Stimulated activated CD8-positive, alpha-beta memory T cell treated with anti-CD3 and anti-CD28 coated beads, Interleukin-2, amount 100 ng/mL, for 1 hour (primary cell): ENCODE measurements around the gene ZBTB12.
"Not testable (repeated sequence)": the region's sequence is repeated elsewhere in the genome, so short reads cannot be mapped to it uniquely, and the experiment has no call there.

Experiments
- DNase-seq, 2 donors: peaks; one replicate each; pipeline ENCODE4 v3.0.0-alpha.2; 2020; ENCODE audit warnings: low read depth in 2 of 2

The ZBTB12 gene

GRCh38 chr6:31876357-31876756, 25.5 kb downstream of the ZBTB12 start:
- DNase-seq, result no peak

DNA sequence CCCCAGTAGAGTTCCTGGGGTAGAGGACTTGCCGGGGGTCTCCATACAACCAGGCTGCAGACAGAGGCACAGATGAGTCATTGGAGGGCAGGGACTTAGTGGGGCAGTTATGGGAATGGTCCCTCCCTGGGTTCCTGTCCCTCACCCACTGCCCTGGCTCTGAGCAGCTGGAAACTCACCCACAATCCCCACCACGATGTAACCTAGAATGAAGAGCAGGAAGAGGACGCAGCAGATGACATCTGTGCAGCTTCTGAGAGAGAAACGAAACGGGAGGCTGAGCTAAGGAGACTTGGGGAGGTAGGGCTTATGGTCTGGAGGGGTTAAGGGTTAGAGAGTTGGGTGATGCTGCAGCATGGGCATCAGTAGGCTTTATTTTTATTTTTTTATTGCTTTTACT, 26.0 kb downstream of the ZBTB12 start:
- no peak for DNase-seq

DNA sequence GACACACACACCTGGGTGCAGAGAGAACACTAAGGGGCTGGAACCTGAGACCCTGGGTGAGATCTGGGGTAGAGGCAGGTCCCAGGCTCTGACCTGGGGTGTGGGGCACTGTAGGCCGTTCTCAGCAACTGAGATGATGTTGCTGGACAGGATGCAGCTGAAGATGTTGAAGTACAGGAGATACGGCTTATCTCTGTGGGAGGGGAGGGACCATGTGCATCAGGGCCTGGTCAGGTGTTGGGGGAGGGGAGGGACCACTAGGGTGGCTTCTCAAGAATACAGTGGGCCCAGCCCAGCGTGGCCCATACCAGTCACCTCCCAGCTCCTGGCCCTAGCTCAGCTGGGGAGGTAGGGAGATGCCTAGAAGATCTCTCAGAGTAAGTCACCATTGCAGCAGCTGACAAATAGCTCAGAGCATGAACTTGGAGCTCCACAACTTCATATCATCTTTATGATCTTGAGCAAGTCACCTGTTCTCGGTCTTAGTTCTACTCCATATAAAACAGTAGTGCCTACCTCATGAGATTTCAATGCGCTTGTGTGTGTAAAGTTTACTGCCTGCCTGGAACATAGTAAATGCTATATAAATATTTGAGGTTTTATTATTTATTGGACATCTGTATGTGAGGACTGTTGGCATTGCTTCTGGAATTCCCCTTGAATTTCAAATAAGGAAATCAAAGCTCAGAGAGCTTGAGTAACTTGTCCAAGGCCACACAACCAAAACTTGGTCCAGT, 26.9 kb downstream of the ZBTB12 start:
- DNase-seq, result no peak

- DNase-seq, result no peak
These were observed 27.7 kb downstream of the ZBTB12 start for GRCh38 chr6:31874084-31874670.

DNA sequence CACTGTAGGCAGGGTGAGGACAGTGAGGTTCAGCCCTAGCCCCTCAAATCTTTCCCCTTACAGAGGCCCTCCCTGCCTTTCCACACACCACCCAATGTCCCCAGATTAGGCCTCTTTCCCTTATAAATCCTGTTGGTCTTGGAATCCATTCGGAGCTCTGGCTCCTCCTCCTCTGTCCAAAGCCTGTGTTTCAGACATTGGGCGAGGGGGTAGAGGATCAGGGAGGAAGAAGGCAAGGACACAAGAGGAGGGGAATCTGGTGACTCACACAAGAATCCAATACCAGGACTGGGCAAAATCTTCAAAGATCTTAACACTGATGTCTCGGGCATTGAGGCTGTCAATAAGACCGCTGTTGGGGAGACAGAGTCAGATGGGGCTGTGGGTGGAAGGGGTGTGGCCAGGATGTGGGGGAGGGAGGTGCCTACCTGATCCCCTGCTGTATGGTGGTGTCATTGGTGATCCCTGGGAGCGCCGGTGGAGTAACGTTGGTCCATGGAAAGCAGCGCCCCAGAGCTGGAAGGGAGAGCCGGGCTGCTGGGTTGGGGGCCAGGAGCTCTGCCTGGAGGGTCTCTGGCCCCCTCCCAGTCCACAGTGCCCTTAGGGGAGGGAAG, 30.7 kb downstream of the ZBTB12 start:
- no peak for DNase-seq

DNA sequence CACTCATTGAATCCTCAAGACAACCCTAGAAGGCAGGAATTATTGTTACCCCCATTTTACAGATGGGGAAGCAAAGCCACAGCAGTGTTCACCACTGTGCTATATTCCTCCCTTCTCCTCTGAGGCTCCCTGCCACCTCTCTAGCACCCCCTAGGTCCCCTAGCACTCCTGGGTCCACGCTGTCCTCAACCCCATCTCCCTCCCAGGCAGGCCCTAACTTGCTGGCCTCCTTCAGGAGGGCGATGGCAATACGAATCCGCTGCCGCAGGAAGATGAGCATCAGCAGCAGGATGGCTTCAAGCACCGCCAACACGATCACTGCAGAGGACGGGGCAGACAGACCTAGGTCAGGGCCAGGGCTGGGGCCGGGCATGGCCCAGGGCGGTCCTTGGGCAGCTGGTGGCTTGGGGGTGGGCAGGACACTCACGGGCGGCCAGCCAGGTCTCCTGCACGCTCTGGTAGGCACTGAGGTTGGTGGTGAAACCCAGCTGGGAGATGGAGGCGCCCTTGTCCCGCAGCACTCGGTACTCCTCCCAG, 31.4 kb downstream of the ZBTB12 start:
- no peak for DNase-seq

DNA sequence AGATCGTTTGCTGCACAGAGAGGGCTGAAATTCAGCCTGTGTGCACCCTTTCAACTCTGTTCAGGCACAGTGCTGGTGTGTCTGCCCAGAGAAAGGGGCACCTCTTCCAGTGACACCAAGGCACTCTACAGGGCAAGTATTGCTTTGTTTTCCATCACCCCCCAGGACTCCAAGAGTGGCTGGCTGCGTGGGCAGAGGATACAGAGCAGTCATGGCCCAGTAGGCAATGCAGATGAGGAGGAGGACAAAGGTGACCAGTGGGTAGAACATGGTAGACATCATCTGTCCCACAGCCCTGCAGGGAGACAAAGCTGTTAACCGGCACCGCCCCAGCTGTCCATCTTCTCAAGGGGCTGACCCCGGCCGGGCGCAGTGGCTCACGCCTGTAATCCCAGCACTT, 32.5 kb downstream of the ZBTB12 start:
- DNase-seq, result no peak

DNA sequence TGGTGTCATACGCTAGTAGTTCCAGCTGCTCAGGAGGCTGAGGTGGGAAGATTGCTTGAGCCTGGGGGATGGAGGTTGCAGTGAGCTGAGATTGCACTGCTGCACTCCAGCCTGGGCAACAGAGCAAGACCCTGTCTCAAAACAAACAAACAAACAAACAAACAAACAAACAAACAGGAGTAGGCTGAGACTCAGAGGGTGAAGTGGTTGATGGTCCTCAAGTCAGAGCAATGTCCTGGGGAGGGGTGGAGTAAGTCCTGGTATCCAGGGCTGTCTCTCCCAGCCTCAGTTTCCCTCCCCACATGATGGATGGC, 33.3 kb downstream of the ZBTB12 start:
- not testable (repeated sequence) for DNase-seq

DNA sequence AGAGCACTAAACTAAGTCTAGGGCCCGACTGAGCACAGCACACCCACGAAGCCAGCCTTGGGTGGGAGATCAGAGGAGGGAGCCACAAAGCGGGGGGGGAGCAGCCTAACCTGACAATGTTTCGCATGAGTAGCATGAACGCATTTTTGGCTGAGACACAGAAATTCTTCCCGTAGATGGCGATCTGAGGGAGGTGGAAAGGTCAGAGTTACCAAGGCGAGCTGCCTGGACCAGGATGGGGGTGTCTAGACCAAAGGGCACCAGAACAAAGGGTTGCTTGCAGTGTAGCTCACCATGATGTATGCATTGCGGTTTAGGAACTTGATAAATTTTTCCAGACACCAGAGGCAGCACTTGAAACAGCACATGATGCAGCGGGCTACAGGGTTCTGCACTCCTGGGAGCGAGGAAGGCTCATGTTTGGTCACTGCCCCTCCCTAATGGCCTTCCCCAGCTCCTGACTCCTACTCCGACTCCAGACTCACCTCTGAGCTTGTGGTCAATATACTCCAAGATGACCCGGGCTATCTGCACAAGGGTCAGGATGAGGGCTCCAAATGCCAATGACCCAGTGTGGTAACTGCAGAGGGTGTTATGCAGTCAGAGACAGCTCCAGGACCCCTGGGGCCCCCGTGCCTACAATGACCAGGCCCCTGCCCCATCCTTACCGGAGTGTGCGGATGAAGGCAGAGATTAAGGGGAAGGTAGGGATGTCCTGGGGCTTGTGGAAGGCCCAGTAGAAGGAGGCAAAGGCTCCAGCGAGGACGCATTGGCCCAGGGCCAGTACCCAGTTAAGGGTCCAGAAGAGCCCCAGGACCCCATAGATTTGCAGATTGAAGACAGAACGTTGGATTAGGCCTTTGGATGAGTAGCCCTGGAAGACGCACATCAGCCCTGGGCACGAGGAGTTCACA, 36.4 kb downstream of the ZBTB12 start:
- DNase-seq, result no peak

DNA sequence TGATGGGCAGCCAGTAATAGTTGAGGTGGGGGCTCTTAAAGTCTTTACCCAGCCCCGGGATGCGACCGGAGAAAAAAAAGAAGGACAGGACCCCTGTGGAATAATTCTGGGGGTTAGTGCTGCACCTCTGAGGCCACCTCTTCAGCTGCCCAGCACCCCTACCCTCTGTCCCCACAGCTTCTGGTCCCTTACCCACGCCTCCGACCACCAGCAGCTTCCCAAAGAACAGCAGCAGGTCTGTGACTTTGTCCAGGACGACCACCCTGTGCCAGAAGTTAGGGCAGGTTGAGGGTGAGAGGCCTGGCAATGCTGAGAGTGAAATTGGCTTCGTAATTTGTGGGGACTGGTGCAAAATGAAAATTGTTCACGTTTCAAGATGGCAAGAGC, 37.1 kb downstream of the ZBTB12 start:
- DNase-seq, result no peak

DNA sequence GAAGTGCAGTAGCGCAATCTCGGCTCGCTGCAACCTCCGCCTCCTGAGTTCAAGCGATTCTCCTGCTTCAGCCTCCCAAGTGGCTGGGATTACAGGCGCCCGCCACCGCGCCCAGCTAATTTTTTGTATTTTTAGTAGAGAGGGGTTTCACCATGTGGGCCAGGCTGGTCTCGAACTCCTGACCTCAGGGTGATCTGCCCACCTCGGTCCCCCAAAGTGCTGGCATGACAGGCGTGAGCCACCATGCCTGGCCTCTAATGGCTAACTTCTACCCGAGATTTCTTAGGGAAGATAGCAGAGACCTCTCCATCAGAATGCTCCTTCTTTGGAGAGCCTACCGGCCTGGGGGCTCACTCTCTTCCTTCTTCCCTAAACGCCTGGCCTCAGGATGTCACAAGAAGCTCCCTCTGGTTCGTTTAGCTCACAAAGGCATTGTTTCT, 37.7 kb downstream of the ZBTB12 start:
- not testable (repeated sequence) for DNase-seq

DNA sequence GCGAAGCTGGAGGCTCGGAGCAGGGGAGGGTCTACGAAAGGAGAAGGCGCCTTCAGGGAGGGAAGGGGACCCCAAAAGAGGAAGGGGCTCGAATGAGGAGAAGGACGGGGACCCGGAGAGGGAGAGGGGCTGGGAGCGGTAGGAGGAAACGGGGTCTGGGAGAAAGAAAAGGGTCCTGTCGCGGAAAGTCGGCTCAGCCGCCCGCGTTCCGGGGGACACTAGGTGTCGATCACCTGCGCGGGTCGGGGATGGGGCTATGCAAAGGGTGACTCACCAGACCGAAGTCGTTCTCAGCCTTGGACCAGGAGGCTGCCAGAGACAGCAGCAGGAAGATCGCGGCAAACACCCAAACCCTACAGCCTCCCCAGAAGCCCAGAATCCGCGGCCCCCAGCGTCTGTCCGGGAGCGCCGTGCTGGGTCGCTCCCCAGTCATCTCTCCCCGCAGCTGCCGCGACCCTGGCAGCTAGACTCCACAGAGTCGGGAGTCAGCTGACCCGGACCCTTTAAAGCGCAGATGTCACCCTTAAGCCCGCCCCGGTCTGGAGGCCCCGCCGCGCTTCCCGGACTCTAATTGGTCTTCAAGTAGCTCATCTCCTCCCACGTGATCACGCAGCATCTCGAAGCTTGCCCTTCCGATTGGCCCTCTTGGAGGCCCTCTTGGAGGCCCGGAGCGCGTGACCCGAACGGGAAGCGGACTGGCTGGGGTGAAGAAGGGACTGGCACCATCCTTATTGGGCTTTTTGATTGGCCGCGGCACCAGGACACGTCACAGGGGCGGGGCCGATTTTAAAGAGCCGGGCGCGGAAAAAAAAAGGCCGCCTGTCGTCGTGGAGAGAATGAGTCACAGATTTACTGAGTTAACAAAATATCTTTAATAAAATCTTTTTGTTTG, 39.3 kb downstream of the ZBTB12 start, which contains the start of gene NEU1:
NEU1 (minus strand) TSS at position 478 of the 892 bp plus-strand sequence; CDS start at position 433, 45 bp downstream.
- DNase-seq, result peak; percentile 97 to 98

- no peak for DNase-seq
These were observed 40.0 kb downstream of the ZBTB12 start for GRCh38 chr6:31861919-31862343.

GRCh38 chr6:31861150-31861549, 40.7 kb downstream of the ZBTB12 start:
- no peak for DNase-seq

GRCh38 chr6:31860349-31860748, 41.5 kb downstream of the ZBTB12 start:
- no peak for DNase-seq

GRCh38 chr6:31859923-31860322, 42.0 kb downstream of the ZBTB12 start:
- no peak for DNase-seq

- no peak for DNase-seq
These were observed 43.2 kb downstream of the ZBTB12 start for GRCh38 chr6:31858707-31859106.

DNA sequence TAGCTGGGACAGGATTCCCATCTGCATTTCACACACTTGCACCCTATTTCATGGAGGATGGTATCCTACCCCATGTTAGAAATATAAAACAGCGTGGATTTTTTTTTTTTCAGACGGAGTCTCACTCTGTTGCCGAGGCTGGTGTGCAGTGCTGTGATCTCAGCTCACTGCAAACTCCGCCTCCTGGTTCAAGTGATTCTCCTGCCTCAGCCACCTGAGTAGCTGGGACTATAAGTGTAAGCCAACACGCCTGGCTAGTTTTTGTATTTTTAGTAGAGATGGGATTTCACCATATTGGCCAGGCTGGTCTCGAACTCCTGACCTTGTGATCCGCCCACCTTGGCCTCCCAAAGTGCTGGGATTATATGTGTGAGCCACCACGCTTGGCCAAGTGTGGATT, 44.1 kb downstream of the ZBTB12 start:
- DNase-seq, result not testable (repeated sequence)

DNA sequence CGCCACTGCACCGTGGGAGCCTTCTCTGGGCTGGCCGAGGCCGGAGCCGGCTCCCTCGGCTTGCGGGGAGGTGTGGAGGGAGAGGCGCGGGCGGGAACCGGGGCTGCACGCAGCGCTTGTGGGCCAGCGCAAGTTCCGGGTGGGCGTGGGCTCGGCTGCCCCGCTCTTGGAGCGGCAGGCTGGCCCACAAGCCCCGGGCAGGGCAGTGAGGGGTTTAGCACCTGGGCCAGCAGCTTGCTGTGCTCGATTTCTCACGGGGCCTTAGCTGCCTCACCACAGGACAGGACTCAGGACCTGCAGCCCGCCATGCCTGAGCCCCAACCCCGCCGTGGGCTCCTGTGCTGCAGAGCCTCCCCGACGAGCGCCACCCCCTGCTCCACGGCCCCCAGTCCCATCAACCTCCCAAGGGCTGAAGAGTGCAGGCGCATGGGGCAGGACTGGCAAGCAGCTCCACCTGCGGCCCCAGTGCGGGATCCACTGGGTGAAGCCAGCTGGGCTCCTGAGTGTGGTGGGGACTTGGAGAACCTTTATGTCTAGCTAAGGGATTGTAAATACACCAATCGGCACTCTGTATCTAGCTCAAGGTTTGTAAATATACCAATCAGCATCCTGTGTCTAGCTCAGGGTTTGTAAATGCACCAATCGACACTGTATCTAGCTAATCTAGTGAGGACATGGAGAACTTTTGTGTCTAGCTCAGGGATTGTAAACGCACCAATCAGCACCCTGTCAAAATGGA, 49.7 kb downstream of the ZBTB12 start:
- not testable (repeated sequence) for DNase-seq

GRCh38 chr6:31851485-31851832, 50.4 kb downstream of the ZBTB12 start:
- no peak for DNase-seq
